COR-L47 (cell line): ENCODE data around the gene ETV2.
"Not testable (repeated sequence)": the region's sequence is repeated elsewhere in the genome, so short reads cannot be mapped to it uniquely, and the experiment has no call there.

Source experiments
- DNase-seq: peaks from one replicate; lab custom pipeline; 2025; lab: John Stamatoyannopoulos, UW

Gene ETV2, protein sequence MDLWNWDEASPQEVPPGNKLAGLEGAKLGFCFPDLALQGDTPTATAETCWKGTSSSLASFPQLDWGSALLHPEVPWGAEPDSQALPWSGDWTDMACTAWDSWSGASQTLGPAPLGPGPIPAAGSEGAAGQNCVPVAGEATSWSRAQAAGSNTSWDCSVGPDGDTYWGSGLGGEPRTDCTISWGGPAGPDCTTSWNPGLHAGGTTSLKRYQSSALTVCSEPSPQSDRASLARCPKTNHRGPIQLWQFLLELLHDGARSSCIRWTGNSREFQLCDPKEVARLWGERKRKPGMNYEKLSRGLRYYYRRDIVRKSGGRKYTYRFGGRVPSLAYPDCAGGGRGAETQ

DNA sequence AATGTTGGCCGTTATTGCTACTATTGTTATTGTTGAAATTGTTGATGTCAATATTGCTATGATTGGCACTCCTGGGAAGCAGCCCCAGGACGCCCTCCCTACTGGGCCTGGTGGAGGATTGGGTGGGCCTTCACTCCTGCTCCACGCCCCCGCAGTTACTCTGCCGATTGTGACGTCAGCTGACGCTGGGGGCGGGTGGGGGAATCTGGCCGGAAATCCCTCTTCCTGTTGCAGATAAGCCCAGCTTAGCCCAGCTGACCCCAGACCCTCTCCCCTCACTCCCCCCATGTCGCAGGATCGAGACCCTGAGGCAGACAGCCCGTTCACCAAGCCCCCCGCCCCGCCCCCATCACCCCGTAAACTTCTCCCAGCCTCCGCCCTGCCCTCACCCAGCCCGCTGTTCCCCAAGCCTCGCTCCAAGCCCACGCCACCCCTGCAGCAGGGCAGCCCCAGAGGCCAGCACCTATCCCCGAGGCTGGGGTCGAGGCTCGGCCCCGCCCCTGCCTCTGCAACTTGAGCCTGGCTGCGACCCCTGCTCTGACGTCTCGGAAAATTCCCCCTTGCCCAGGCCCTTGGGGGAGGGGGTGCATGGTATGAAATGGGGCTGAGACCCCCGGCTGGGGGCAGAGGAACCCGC is at the start of gene ETV2:
ETV2 (plus strand) TSS at position 231 of the 637 bp plus-strand sequence. CDS start 716 bp downstream, outside the sequence.
- no peak for DNase-seq

DNA sequence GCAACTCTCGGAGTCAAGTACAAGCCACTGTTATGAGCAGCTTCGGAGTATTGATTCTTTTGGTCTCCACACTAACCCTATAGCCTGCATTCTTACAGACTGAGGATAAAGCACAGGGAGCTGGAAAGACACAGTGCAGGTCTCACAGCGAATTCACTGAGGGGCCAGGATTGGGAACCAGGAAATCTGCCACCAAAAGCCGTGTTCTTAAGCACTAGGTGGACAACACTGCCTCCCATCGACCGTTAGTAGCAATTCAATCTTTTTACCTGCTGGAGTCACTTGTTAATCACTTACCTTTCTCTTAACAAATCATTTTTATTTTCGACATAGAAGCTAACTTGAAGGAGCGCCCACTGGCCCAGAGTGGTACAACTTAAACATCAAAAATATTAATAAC is 49.3 kb upstream of the ETV2 start:
- DNase-seq: peak; percentile 13

DNA sequence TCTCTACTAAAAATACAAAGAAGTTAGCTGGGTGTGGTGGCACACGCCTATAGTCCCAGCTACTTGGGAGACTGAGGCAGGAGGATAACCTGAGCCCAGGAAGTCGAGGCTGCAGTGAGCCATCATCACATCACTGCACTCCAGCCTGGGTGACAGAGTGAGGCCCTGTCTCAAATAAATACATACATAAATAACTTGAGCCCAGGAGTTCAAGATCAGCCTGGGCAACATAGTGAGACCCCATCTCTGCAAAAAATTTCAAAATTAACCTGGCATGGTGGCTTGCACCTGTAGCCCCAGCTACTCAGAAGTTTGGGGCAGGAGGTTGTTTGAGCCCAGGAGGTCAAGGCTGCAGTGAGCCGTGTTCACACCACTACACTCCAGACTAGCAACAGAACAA is 46.5 kb upstream of the ETV2 start:
- not testable (repeated sequence) for DNase-seq

DNA sequence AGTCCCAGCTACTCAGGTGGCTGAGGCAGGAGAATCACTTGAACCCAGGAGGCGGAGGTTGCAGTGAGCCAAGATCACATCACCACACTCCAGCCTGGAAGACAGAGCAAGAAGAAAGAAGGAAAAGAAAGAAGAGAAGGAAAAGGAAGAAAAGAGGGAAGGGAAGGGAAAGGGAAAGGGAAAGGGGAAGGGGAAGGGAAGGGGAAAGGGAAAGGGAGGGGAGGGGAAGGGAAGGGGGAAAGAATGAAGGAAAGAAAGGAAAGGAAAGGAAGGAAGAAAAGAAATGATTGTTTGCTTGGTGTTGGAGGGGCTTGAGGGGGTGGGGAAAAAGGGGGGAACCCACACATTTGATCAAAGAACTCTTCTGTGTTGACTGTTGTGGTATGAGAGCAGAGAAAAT is 45.6 kb upstream of the ETV2 start:
- no peak for DNase-seq

DNA sequence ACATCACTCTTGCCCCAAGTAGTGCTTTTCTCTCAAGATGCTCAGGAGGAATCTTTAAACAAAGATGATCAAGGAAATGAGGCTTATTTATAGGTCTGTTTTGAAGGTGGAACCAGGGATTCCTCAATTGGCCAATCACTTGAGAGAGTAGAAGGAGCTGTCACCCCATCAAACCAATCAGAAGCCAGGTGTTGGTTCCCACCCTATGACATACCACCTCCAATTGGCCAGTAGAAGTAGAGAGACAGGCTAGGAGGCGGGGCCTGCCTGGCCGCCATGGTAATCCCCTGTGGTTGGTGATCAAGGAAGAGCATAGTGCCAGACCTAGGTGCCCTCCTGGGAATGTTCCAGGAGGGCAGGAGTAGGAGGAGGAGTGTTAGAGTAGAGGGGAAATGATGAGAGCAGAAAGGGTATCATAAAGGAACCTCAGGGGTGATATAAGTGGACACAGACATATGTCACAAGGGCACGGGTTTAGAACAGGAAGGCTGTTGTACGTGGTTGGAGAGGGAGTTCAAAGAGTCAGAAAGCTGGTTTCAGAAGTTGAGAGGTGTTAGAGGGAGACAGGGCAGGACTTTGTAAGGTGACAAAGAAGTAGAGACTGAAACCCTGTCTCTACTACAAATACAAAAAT is 45.1 kb upstream of the ETV2 start:
- no peak for DNase-seq

DNA sequence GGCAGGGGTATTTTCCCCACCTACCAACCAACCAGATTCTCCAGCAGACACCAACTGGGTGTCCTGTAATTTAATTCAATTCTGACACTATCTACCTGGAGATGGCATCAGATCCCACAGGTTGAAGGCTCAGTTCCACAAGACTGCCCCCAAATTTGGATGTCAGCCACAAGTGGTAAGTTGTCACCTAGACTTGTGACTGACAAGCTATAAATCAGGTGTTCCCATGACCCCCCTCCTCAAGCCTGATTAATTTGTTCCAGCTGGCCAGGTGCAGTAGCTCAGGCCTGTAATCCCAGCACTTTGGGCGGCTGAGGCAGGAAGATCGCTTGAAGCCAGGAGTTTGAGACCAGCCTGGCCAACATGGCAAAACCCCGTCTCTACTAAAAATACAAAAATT is 39.6 kb upstream of the ETV2 start:
- no peak for DNase-seq

DNA sequence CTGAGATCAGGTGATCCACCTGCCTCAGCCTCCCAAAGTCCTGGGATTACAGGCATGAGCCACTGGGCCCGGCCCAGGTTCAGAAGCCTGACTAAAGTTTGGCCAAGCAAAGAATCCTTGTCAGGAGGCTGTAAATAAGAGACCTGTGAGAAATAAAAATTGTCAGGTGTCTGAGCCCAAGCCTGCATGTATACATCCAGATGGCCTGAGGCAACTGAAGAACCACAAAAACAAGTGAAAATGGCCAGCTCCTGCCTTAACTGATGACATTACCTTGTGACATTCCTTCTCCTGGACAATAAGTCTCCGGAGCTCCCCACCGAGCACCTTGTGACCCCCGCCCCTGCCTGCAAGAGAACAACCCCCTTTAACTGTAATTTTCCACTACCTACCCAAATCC is 37.1 kb upstream of the ETV2 start:
- not testable (repeated sequence) for DNase-seq

DNA sequence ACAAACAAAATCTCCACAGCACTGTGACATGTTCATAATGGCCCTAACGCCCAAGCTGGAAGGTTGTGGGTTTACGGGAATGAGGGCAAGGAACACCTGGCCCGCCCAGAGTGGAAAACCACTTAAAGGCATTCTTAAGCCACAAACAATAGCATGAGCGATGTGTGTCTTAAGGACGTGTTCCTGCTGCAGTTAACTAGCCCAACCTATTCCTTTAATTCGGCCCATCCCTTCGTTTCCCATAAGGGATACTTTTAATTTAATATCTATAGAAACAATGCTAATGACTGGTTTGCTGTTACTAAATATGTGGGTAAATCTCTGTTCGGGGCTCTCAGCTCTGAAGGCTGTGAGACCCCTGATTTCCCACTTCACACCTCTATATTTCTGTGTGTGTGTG is 34.4 kb upstream of the ETV2 start:
- DNase-seq: not testable (repeated sequence)

DNA sequence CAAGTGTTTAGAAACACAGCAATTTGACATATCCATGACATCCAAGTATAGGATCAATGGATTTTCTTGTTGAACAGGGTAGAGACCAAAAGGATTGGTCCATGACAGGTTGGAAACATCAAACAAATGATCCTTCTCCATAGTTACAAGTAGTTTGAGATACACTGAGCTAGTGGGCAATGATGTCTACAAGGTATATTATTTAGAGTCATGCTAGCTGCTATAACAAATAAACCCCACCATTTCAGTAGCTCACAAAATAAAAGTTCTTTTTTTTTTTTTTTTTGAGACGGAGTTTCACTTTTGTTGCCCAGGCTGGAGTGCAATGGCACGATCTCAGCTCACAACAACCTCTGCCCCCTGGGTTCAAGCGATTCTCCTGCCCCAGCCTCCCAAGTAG is 33.9 kb upstream of the ETV2 start:
- DNase-seq: no peak

DNA sequence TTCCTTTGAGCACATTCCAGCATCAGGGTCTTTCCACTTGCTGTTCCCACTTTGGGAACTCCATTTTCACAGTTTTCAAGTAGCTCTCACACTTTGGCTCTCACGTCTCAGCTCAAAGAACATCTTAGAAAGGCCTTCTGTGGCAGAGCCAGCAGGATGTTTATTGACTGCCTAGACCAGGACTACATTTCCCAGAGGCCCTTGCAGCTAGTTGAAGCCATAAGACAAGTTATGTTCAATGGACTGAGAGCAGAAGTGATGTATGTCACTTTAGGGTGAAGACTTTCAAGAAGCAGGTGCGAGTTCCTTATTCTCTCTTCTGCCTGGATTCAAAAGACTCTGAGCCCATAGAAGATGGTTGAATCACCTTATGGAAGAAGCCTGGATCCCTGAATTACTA is 33.3 kb upstream of the ETV2 start:
- no peak for DNase-seq

DNA sequence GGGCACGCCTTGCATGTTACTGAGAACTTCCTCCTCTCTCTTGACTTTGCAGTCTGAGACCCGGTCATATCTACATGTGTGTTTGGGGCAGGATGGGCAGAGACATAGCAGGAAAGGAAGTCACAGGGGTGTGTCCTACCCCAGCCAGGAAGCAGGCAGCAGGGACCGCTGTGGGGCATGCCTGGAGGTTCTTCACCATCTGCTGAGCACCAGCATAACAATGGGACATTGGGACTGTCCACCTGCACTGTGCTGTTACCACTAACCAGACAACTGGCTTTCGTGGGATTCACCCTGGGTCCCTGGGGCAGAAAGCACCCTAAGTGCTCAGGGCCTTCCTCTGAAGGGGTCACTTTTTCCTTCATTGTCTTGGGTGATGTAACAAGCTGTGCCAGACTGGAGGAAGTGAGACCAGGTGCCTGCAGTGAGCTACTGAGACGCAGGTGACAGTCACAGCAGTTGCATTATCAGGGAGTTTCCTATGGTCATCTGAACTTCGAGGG is 31.6 kb upstream of the ETV2 start:
- DNase-seq: no peak

DNA sequence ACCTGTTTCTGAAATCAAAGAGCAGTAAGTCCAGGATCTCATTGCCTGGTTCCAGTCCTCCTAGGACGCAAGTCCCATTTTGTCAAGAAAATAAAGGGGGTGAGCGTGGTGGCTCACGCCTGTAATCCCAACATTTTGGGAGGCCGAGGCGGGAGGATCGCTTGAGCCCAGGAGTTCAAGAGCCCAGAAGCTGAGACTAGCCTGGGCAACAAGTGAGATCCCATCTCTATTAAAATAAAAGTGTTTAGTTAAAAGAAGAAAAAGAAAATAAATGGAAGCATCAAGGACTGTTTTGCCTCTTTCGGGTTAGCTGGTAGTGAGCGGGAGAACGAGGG is 29.4 kb upstream of the ETV2 start:
- DNase-seq: no peak

DNA sequence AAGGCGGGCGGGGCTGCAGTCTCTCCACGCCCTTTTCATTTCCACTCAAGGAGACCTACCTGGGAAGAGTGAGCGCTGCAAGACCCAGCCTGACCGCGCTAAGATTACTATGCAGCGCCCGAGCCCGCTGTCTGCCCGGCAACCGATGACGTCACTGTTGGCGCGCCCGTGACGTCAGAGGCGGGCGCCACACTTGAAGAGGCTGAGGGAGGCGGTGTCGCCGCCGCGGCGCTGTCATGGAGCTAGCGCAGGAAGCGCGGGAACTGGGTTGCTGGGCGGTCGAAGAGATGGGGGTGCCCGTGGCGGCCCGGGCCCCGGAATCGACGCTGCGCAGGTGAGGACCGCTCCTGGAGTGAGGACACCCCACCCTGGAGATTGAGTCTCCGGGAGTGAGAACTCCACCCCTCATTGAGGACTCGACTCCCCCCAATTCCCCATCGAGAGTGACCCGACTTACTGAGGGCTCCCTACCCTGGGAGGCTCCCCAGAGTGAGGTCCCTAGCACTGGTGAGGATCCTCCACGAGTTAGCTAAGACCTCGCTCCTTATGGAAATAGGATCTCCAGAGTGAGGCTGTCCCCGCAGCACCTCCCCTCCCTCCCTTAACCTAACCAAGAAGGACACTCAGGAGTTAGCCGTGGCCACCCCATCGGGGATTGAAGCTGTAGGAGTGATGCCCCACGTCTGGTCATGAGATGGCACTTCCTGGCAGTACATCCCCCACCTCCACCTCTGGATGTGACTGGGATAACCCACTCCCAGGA is 28.8 kb upstream of the ETV2 start, which contains the start of gene HAUS5:
HAUS5 (plus strand) TSS at position 177 of the 763 bp plus-strand sequence; CDS start at position 237, 60 bp downstream.
- DNase-seq: peak; percentile 87

DNA sequence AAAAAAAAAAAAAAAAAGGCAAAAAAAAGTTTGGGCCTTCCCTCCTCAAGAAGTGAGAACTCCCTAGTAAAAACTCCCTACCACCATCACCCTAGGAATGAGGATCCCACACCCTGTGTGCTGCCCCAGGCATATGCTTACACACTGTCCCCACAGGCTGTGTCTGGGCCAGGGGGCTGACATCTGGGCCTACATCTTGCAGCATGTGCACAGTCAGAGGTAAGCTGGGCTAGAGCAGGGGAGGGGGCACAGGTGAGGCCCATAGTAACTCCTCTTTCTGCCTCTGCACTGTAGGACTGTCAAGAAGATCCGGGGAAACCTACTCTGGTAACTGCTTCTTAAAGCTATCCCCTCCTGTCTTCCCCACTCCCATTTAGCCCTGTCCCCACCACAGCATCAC is 28.0 kb upstream of the ETV2 start:
- no peak for DNase-seq

DNA sequence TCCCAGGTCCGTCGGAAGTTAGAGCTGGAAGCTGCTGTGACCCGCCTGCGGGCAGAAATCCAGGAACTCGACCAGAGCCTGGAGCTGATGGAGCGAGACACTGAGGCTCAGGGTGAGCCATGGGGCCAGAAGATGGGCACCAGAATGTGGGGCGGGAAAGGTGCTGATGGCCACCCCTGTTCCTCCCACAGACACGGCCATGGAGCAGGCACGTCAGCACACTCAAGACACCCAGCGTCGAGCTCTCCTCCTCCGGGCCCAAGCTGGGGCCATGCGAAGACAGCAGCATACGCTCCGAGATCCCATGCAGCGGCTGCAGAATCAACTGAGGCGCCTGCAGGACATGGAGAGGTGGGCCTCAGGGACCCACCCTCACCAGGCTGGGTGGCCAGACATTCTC is 26.5 kb upstream of the ETV2 start:
- no peak for DNase-seq

DNA sequence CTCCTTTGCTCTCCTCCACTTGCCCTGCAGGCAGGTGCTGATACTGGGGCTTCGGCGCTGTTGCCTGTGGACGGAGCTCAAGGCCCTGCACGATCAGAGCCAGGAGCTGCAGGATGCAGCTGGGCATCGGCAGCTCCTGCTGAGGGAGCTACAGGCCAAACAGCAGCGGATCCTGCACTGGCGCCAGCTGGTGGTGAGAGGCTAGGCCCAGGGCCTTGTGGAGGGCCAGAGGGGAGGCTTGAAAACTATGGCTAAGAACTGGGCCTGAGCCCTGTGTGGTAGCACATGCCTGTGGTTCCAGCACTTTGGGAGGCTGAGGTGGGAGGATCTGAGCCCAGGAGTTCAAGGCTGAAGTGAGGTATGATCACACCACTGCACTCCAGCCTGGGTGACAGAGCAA is 22.7 kb upstream of the ETV2 start:
- no peak for DNase-seq

DNA sequence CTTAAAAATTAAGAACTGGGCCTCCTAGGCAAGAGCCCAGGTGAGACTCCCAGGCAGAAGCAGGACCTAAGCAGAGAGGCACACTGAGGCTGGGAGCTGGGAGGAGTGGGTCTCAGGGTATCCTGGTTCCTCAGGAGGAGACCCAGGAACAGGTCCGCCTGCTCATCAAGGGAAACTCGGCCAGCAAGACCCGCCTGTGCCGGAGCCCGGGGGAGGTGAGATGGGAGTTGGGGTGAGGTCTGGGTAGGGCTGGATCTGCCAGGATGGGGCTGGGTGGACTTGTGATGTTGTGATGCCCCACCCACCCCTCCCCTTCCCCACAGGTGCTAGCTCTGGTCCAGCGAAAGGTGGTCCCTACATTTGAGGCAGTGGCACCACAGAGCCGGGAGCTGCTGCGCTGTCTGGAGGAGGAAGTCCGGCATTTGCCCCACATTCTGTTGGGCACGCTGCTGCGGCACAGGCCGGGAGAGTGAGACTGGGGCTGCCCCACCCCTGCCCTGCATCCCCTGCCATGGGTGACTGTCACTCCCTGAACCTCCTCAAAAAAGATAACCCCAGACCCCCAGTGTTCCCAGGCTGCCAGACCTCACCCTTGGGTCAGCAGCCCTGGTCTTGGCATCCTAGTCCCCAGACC is 22.1 kb upstream of the ETV2 start:
- no peak for DNase-seq

DNA sequence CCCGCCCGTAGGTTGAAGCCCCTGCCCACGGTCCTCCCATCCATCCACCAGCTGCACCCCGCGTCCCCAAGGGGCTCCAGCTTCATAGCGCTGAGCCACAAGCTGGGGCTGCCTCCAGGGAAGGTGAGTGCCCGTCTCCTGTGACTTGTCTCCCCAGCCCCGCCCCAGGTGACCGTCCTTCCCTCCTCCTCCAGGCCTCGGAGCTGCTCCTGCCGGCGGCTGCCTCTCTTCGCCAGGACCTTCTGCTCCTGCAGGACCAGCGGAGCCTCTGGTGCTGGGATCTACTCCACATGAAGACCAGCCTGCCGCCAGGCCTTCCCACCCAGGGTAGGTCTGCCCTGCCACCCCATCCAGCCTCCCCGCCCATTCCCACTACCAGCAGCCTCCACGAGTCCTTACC is 21.5 kb upstream of the ETV2 start:
- DNase-seq: no peak

DNA sequence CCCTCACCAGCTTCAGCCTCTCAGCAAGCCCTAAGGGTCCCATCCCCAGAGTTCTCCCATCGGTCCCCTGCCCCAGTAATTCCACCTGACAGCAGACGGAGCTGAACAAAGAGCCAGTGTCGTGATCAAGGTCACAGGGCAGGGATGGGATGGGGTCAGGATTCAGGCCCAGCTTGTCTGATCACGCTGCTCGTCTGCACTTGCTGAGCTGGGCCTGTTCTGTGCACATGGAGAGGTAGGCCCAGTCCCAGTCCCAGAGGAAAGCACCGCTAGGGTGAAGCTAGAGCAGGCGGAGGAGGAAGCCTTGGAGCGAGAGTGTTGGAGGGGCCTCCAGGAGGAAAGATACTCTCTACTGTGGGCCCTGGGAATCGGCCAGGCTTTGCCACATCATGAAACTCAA is 19.8 kb upstream of the ETV2 start:
- no peak for DNase-seq

DNA sequence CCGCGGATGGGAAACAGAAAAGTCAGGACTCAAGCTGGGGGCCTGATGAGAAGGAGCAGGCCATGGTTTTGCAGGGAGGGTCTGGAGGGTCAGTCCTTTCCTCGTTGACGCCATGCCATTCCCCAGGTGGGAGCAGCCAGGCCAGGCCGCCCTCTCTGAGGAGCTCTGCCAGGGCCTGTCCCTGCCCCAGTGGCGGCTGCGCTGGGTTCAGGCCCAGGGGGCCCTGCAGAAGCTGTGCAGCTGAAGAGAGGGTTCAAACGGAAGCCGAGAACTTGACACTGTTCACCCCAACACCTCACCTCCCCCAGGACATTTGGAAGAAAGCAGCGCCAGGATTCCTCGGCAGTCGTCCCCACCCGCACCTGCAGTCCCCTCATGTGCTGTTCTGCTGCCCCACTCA is 18.8 kb upstream of the ETV2 start:
- no peak for DNase-seq

DNA sequence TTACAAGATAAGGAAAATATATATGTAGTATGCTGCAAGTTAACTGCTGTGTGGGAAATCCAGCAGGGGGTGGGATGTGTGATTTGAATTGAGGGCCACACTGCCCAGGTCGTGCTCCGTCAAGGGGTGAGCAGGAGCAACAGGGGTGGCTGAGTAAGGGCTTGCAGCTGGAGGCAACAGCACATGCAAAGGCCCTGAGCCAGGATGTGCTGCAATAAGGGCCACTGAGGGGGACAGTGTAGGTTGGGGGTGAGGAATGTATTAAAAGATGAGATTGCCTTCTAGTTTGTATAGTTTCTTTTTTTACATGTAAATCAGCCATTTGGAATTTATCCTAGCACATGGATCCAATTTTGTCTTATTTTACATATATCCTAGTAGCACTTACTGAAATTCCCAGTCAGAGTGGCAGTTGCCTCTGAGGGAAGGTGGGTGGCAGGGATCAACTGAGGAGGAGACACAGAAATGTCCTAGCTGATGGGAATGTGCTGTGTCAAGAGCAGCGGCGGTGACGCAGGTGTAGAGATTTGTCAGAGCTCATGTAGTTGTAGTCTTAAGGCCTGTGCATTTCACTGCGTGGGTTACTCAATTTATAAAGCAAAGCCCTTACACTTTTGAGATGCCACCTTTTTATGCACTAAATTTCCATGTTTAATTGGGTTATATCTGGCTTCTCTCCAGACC is 18.1 kb upstream of the ETV2 start:
- no peak for DNase-seq

DNA sequence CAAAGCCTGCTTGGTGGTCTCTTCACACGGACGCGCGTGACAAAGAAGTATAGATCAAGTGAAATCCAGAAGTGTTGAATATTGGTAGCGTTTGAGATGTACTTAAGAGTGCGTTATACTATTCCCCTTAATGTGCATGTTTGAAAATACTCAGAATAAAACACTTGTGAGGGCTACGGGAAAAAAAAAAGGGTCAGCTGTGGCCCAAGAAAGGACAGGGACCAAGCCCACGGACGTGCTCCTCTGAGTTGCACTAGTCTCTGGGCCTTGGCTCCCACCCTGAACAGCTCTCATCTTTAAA is 13.3 kb upstream of the ETV2 start:
- DNase-seq: no peak
